ENCODE measurements around the gene BBS5. TPM values are rescaled to one million over a fixed set of nuclear protein-coding genes. Genes with fewer than 3 reads are reported as not detected.
"Not testable (repeated sequence)": the region's sequence is repeated elsewhere in the genome, so short reads cannot be mapped to it uniquely, and the experiment has no call there.

BBS5 gene
- total RNA-seq, 4 donors from 2014 or later, result 4.3 to 24.1 (median 9.8) TPM

GRCh38 chr2:169448316-169448715, 31.0 kb upstream of the BBS5 start:
- Histone ChIP-seq H3K4me1 (no peaks in the 10 kb centered on the region), H3K4me3 (no peak overlapping the region), H3K27ac (no peak overlapping the region), H3K36me3 (no peaks in the 10 kb centered on the region), H3K27me3 (no peaks in the 10 kb centered on the region), H3K9me3 (no peaks in the 10 kb centered on the region)
- DNase-seq (ENCODE audit: low spot score in 2 of 2), result no peak
- no peak for TF ChIP-seq EP300 (IDR thresholded peaks at IDR 0.05)
- WGBS, result 49% methylated on average over 3 of the region's 3 CpGs

GRCh38 chr2:169448865-169449264, 30.4 kb upstream of the BBS5 start:
- H3K9me3 ChIP-seq, result no peaks in the 10 kb centered on the region
- 93% methylated on average over 1 of the region's 1 CpG for WGBS
- TF ChIP-seq CTCF (IDR thresholded peaks at IDR 0.05) (no peak), POLR2AphosphoS5 (IDR thresholded peaks at IDR 0.05) (no peak), POLR2A (IDR thresholded peaks at IDR 0.05) (no peak), EP300 (IDR thresholded peaks at IDR 0.05) (no peak)
- no peaks in the 10 kb centered on the region for H3K36me3 ChIP-seq
- H3K4me1 ChIP-seq, result no peaks in the 10 kb centered on the region
- no peak overlapping the region for H3K4me3 ChIP-seq
- no peak for DNase-seq (ENCODE audit: low spot score in 2 of 2)
- H3K27ac ChIP-seq, result no peak overlapping the region
- no peaks in the 10 kb centered on the region for H3K27me3 ChIP-seq

GRCh38 chr2:169452080-169452479, 27.2 kb upstream of the BBS5 start:
- Histone ChIP-seq H3K4me3 (no peak overlapping the region), H3K27ac (no peak overlapping the region), H3K4me1 (no peaks in the 10 kb centered on the region), H3K36me3 (no peaks in the 10 kb centered on the region), H3K27me3 (no peaks in the 10 kb centered on the region), H3K9me3 (no peaks in the 10 kb centered on the region)
- no peak for TF ChIP-seq POLR2AphosphoS5 (IDR thresholded peaks at IDR 0.05)
- peak in 1 of 2 donors; percentile 20 for TF ChIP-seq CTCF (IDR thresholded peaks at IDR 0.05)
- no peak for DNase-seq (ENCODE audit: low spot score in 2 of 2)

GRCh38 chr2:169453044-169453443, 26.2 kb upstream of the BBS5 start:
- DNase-seq (ENCODE audit: low spot score in 2 of 2), result not testable (repeated sequence)

GRCh38 chr2:169461143-169461542, 18.2 kb upstream of the BBS5 start:
- no peak overlapping the region for H3K27ac ChIP-seq
- no peak for TF ChIP-seq EP300 (IDR thresholded peaks at IDR 0.05)
- TF ChIP-seq POLR2A (IDR thresholded peaks at IDR 0.05), result no peak
- no peak for TF ChIP-seq CTCF (IDR thresholded peaks at IDR 0.05)
- TF ChIP-seq POLR2AphosphoS5 (IDR thresholded peaks at IDR 0.05), result no peak
- H3K9me3 ChIP-seq, result no peaks in the 10 kb centered on the region
- no peak for DNase-seq (ENCODE audit: low spot score in 2 of 2)
- WGBS, result 81% methylated on average over 1 of the region's 1 CpG
- H3K36me3 ChIP-seq, result no peaks in the 10 kb centered on the region
- no peaks in the 10 kb centered on the region for H3K4me1 ChIP-seq
- no peaks in the 10 kb centered on the region for H3K27me3 ChIP-seq
- H3K4me3 ChIP-seq, result no peak overlapping the region

More at GRCh38 chr2:169453044-169453443, 26.2 kb upstream of the BBS5 start:
- H3K36me3 ChIP-seq, H3K4me3 ChIP-seq, H3K27ac ChIP-seq, H3K4me1 ChIP-seq, H3K27me3 ChIP-seq, H3K9me3 ChIP-seq: not testable (repeated sequence)
- 81% methylated on average over 8 of the region's 9 CpGs for WGBS

GRCh38 chr2:169462896-169463695, 16.2 kb upstream of the BBS5 start:
- 34% methylated on average over 4 of the region's 4 CpGs for WGBS
- H3K36me3 ChIP-seq, result no peaks in the 10 kb centered on the region
- H3K9me3 ChIP-seq, result no peaks in the 10 kb centered on the region
- no peaks in the 10 kb centered on the region for H3K4me1 ChIP-seq
- DNase-seq (ENCODE audit: low spot score in 2 of 2), result no peak
- no peak for TF ChIP-seq EP300 (IDR thresholded peaks at IDR 0.05)
- no peak for TF ChIP-seq POLR2AphosphoS5 (IDR thresholded peaks at IDR 0.05)
- TF ChIP-seq POLR2A (IDR thresholded peaks at IDR 0.05), result no peak
- no peak for TF ChIP-seq CTCF (IDR thresholded peaks at IDR 0.05)
- H3K27ac ChIP-seq, result no peak overlapping the region
- H3K4me3 ChIP-seq, result no peak overlapping the region
- no peaks in the 10 kb centered on the region for H3K27me3 ChIP-seq
